BE2C (cell line): ENCODE results near the gene RPL34.
"Not testable (repeated sequence)": the region's sequence is repeated elsewhere in the genome, so short reads cannot be mapped to it uniquely, and the experiment has no call there.

ENCODE experiments used
- DNase-seq: peaks from one replicate; pipeline ENCODE4 v3.0.0-alpha.2; 2020
- H3K27me3 ChIP-seq: fragments of 250-450 bp; sonication (Bioruptor Pico); 2 replicates; pipeline ENCODE4 v1.5.1; 2020; ENCODE audit warnings: mild to moderate bottlenecking
- H3K36me3 ChIP-seq: fragments of 250-450 bp; sonication (Bioruptor Pico); 2 replicates; pipeline ENCODE4 v1.5.1; 2020; ENCODE audit warnings: mild to moderate bottlenecking
- H3K4me1 ChIP-seq: fragments of 250-450 bp; sonication (Bioruptor Pico); 2 replicates; pipeline ENCODE4 v1.5.1; 2020
- H3K4me3 ChIP-seq: 2 replicates; pipeline ENCODE4 v1.5.1; 2011; ENCODE audit warnings: low read depth, low read length
- H3K9me3 ChIP-seq: fragments of 250-450 bp; sonication (Bioruptor Pico); 2 replicates; pipeline ENCODE4 v1.5.1; 2020
- TF ChIP-seq, protein P1 (sequence below): IDR thresholded peaks from 2 replicates; pipeline ENCODE4 v1.5.1; 2012; ENCODE audit warnings: mild to moderate bottlenecking, low read depth, low read length

RPL34 gene

DNA sequence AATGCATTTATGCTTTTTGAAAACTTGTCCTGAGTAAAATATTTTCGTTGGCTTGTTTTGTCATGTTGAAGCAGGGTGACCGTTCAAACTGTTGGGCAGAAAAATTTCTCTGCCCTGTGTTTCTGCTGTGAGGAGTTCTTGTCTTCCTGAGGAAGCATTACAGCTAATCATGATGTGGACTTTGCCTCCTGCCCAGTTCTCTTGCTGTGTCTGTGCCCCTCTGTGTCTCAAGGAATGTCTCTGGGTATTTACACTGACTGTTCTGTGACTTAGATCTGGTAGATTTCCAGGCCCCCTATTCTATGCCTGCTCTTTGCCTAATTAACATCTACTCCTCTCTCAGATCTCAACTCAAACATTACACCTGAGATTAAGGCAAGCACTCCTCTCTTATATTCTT lies 30.4 kb upstream of the RPL34 start:
- no peaks in the 10 kb centered on the region for H3K9me3 ChIP-seq
- no peaks in the 10 kb centered on the region for H3K36me3 ChIP-seq
- DNase-seq = no peak
- H3K4me1 ChIP-seq = no peaks in the 10 kb centered on the region
- no peak overlapping the region for H3K4me3 ChIP-seq
- TF ChIP-seq, protein P1, sequence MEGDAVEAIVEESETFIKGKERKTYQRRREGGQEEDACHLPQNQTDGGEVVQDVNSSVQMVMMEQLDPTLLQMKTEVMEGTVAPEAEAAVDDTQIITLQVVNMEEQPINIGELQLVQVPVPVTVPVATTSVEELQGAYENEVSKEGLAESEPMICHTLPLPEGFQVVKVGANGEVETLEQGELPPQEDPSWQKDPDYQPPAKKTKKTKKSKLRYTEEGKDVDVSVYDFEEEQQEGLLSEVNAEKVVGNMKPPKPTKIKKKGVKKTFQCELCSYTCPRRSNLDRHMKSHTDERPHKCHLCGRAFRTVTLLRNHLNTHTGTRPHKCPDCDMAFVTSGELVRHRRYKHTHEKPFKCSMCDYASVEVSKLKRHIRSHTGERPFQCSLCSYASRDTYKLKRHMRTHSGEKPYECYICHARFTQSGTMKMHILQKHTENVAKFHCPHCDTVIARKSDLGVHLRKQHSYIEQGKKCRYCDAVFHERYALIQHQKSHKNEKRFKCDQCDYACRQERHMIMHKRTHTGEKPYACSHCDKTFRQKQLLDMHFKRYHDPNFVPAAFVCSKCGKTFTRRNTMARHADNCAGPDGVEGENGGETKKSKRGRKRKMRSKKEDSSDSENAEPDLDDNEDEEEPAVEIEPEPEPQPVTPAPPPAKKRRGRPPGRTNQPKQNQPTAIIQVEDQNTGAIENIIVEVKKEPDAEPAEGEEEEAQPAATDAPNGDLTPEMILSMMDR = no peak
- H3K27me3 ChIP-seq = peaks cover 36% of the 10 kb centered on the region

DNA sequence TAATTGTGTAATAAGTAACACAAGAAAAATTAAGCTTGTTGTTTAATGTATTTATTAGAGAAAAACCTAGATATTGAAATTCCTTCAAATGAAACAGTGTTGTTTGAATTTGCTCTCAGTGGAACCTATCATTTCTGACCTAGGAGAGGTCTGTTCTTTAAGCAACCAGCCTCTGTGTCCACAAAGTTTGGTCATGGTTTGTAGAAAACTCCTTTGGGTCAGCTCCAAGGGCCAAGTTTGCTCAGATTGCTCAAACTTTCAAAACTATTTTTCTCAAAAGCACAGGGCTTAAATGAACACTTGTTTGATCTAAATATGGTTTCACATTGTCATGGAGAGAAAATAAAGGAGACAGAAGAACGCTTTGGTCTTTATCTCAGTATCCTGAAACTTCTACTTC lies 29.6 kb upstream of the RPL34 start:
- no peaks in the 10 kb centered on the region for H3K36me3 ChIP-seq
- H3K27me3 ChIP-seq = peaks cover 28% of the 10 kb centered on the region
- H3K4me3 ChIP-seq = no peak overlapping the region
- no peaks in the 10 kb centered on the region for H3K4me1 ChIP-seq
- TF ChIP-seq, protein P1 = no peak
- no peak for DNase-seq
- no peaks in the 10 kb centered on the region for H3K9me3 ChIP-seq

DNA sequence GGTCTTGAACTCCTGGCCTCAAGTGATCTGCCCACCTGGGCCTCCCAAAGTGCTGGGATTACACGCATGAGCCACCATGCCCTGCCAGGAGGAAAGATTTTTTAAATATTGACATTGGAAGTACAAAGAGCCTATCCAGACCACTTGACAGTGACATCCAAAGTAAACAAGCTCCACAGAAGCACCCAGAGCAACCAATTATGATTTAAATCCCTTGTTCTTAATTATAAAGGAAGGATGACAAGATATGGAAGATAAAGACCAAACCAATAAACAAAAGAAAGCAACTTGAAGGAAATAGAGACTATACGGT lies 27.7 kb upstream of the RPL34 start:
- Histone ChIP-seq H3K9me3 (no peaks in the 10 kb centered on the region), H3K36me3 (no peaks in the 10 kb centered on the region), H3K4me1 (no peaks in the 10 kb centered on the region), H3K27me3 (peaks cover 12% of the 10 kb centered on the region), H3K4me3 (no peak overlapping the region)
- TF ChIP-seq, protein P1 = no peak
- DNase-seq = no peak

DNA sequence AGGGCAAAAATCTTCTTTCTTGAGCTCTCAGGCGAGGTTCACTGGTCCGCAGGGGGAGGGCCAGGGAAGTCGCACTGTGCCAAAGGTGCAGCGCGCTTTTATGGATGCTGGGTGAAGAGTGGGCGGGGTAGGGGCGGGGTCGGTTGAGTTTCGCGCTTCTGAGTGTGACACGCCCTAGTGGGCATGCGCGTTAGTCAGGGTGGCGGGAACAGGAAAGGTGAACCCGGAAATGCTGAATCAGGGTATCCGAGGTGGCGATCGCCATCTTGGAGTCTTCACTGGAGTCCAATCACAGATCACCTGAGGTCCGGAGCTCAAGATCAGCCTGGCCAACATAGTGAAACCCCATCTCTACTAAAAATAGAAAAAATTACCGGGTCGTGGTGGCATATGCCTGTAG lies 26.1 kb upstream of the RPL34 start:
- not testable (repeated sequence) for DNase-seq, H3K9me3 ChIP-seq, H3K27me3 ChIP-seq, H3K4me1 ChIP-seq, H3K4me3 ChIP-seq, H3K36me3 ChIP-seq

DNA sequence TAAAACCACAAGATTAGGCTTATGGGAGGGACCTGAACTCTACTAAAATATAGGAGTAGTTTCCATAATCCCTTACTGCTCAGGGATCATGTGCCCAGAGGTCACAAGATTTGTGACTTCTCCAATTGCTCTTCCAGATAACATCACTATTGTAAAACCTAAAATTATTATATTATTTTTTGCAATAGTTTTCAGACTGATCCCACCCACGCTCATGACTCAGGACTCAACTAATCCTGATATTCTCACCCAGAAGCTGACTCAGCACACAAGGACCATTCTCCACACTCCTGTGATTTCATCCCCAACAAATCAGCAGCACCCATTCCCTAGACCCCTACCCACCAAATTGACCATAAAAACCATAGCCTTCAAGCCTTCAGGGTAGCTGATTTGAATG lies 24.0 kb upstream of the RPL34 start:
- Histone ChIP-seq H3K27me3 (no peaks in the 10 kb centered on the region; the same call in 1 of the 2 replicates), H3K9me3 (no peaks in the 10 kb centered on the region), H3K36me3 (no peaks in the 10 kb centered on the region), H3K4me1 (no peaks in the 10 kb centered on the region), H3K4me3 (no peak overlapping the region)
- no peak for DNase-seq
- TF ChIP-seq, protein P1 = no peak

DNA sequence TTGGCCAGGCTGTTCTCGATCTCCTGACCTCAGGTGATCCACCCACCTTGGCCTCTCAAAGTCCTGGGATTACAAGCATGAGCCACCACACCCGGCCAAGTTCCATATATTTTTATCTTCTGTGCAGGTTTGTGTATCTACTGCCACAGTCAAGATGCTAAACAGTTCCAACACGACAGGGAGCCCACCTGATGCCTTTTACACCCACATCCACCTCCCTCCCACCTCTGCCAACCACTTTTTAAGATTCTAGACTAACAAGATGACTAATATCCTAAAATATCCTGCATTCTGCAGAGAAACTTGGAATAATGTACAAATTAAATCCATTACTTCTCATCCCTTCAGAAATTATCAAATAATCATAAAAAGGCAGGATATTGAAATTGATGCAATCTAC lies 19.3 kb upstream of the RPL34 start:
- H3K9me3 ChIP-seq = peaks cover 2% of the 10 kb centered on the region; the same call in 1 of the 2 replicates
- no peak for DNase-seq
- H3K36me3 ChIP-seq = no peaks in the 10 kb centered on the region
- no peaks in the 10 kb centered on the region for H3K4me1 ChIP-seq
- TF ChIP-seq, protein P1 = no peak
- no peak overlapping the region for H3K4me3 ChIP-seq
- H3K27me3 ChIP-seq = no peaks in the 10 kb centered on the region; the same call in 1 of the 2 replicates

DNA sequence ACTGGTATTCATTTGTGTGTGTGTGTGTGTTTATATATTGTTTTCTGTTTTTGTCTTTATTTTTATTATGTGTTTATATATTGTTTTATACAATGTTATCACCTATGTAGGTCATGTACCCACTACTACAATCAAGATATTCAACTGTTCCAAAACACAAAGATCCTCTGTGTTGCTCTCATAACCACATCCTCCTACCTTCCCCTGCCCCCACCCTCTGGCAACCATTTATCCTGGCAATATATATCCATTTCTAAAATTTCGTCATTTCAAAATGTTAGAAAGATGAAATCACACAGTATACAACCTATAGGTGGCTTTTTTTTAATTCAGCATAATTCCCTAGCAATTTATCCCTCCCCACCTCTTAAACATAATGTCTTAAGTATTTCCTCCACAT lies 18.8 kb upstream of the RPL34 start:
- no peaks in the 10 kb centered on the region for H3K4me1 ChIP-seq
- H3K9me3 ChIP-seq = peaks cover 2% of the 10 kb centered on the region; the same call in 1 of the 2 replicates
- DNase-seq = no peak
- H3K4me3 ChIP-seq = no peak overlapping the region
- no peaks in the 10 kb centered on the region for H3K36me3 ChIP-seq
- H3K27me3 ChIP-seq = no peaks in the 10 kb centered on the region; the same call in 1 of the 2 replicates
- TF ChIP-seq, protein P1 = no peak
